Fibroblast of lung (primary cell): ENCODE data around the gene ZNF862.

Source experiments
- EZH2 ChIP-seq: IDR thresholded peaks from 2 replicates; pipeline ENCODE4 v1.5.1; 2012; ENCODE audit warnings: low read length, control low read depth, mild to moderate bottlenecking; ENCODE audit errors: missing control alignments
- TF ChIP-seq, protein P1 (sequence below), 2 donors: IDR thresholded peaks in 1 of 2; conservative IDR thresholded peaks in 1 of 2; 1 replicate in 1 of 2; 2 replicates in 1 of 2; pipeline ENCODE4 v1.5.1; 2011 to 2012; ENCODE audit warnings: low read length in 2 of 2, control low read depth in 1 of 2, inconsistent platforms in 1 of 2, low read depth in 1 of 2, mild to moderate bottlenecking in 1 of 2

- TF ChIP-seq, protein P1, sequence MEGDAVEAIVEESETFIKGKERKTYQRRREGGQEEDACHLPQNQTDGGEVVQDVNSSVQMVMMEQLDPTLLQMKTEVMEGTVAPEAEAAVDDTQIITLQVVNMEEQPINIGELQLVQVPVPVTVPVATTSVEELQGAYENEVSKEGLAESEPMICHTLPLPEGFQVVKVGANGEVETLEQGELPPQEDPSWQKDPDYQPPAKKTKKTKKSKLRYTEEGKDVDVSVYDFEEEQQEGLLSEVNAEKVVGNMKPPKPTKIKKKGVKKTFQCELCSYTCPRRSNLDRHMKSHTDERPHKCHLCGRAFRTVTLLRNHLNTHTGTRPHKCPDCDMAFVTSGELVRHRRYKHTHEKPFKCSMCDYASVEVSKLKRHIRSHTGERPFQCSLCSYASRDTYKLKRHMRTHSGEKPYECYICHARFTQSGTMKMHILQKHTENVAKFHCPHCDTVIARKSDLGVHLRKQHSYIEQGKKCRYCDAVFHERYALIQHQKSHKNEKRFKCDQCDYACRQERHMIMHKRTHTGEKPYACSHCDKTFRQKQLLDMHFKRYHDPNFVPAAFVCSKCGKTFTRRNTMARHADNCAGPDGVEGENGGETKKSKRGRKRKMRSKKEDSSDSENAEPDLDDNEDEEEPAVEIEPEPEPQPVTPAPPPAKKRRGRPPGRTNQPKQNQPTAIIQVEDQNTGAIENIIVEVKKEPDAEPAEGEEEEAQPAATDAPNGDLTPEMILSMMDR (conservative IDR thresholded peaks at IDR 0.05 in 1 of 2, IDR thresholded peaks at IDR 0.05 in 1 of 2; ENCODE audit: low read depth in 1 of 2, low read length in 2 of 2): no peak
- TF ChIP-seq EZH2: no peak
Observed at GRCh38 chr7:149813254-149814035, 24.7 kb upstream of the ZNF862 start.
